ENCODE results near the gene APBB2. TPM values are rescaled to one million over a fixed set of nuclear protein-coding genes. Genes with fewer than 3 reads are reported as not detected.

Gene APBB2
- total RNA-seq, 2 donors from 2014 or later, result 134 to 137 TPM

- DNase-seq (ENCODE audit: low spot score), result no peak
- Histone ChIP-seq H3K4me1 (ENCODE audit: control insufficient read depth in 1 of 2, low read depth in 2 of 2) (peaks cover 60 to 92% of the 10 kb centered on the region in 2 donors), H3K9me3 (no peaks in the 10 kb centered on the region), H3K27me3 (replicated peaks; ENCODE audit: insufficient read depth) (no peaks in the 10 kb centered on the region), H3K36me3 (no peaks in the 10 kb centered on the region), H3K27ac (peak overlapping the region; percentile 80 to 85), H3K4me3 (no peak overlapping the region)
- ATAC-seq (ENCODE audit: insufficient number of reproducible peaks, low FRiP score, low read depth), result no peak
- no peak for TF ChIP-seq CTCF (IDR thresholded peaks at IDR 0.05)
Observed at GRCh38 chr4:41145571-41146078, 68.7 kb downstream of the APBB2 start.

GRCh38 chr4:41144812-41145211, 69.5 kb downstream of the APBB2 start:
- Histone ChIP-seq H3K9me3 (no peaks in the 10 kb centered on the region), H3K4me1 (ENCODE audit: control insufficient read depth in 1 of 2, low read depth in 2 of 2) (peaks cover 60 to 89% of the 10 kb centered on the region in 2 donors), H3K36me3 (no peaks in the 10 kb centered on the region), H3K27ac (peak overlapping the region; percentile 80 to 85), H3K4me3 (no peak overlapping the region), H3K27me3 (replicated peaks; ENCODE audit: insufficient read depth) (no peaks in the 10 kb centered on the region)
- DNase-seq (ENCODE audit: low spot score) (no peak), ATAC-seq (ENCODE audit: insufficient number of reproducible peaks, low FRiP score, low read depth) (no peak)
- no peak for TF ChIP-seq CTCF (IDR thresholded peaks at IDR 0.05)

GRCh38 chr4:41144040-41144379, 70.3 kb downstream of the APBB2 start:
- no peak for DNase-seq (ENCODE audit: low spot score)
- Histone ChIP-seq H3K27me3 (replicated peaks; ENCODE audit: insufficient read depth) (no peaks in the 10 kb centered on the region), H3K9me3 (no peaks in the 10 kb centered on the region), H3K4me3 (peak overlapping the region; percentile 60), H3K27ac (peak overlapping the region; percentile 80 to 85), H3K4me1 (ENCODE audit: control insufficient read depth in 1 of 2, low read depth in 2 of 2) (peaks cover 54 to 86% of the 10 kb centered on the region in 2 donors), H3K36me3 (no peaks in the 10 kb centered on the region)
- ATAC-seq (ENCODE audit: insufficient number of reproducible peaks, low FRiP score, low read depth), result peak; percentile 10
- TF ChIP-seq CTCF (IDR thresholded peaks at IDR 0.05), result no peak

GRCh38 chr4:41143311-41144039, 70.9 kb downstream of the APBB2 start:
- peak; percentile 26 for DNase-seq (ENCODE audit: low spot score)
- peaks cover 53 to 83% of the 10 kb centered on the region in 2 donors for H3K4me1 ChIP-seq (ENCODE audit: control insufficient read depth in 1 of 2, low read depth in 2 of 2)

More at GRCh38 chr4:41143311-41144039, 70.9 kb downstream of the APBB2 start:
- Histone ChIP-seq H3K4me3 (peak overlapping the region; percentile 60), H3K36me3 (no peaks in the 10 kb centered on the region), H3K27me3 (replicated peaks; ENCODE audit: insufficient read depth) (no peaks in the 10 kb centered on the region), H3K9me3 (no peaks in the 10 kb centered on the region), H3K27ac (peak overlapping the region; percentile 83 to 85)
- ATAC-seq (ENCODE audit: insufficient number of reproducible peaks, low FRiP score, low read depth), result peak; percentile 56
- no peak for TF ChIP-seq CTCF (IDR thresholded peaks at IDR 0.05)
